Activated T-cell treated with anti-CD3 and anti-CD28 coated beads for 48 hours (primary cell): ENCODE measurements around the gene SACM1L.
A peak's percentile ranks its signal among the peaks of the same experiment; 100 is the strongest.
"Not testable (repeated sequence)": the region's sequence is repeated elsewhere in the genome, so short reads cannot be mapped to it uniquely, and the experiment has no call there.

Experiments
- DNase-seq: peaks from one replicate; pipeline ENCODE4 v3.0.0-alpha.2; 2020; ENCODE audit warnings: low read depth

SACM1L gene

GRCh38 chr3:45741742-45742460 is 52.7 kb downstream of the SACM1L start:
- no peak for DNase-seq

GRCh38 chr3:45742461-45743089 is 53.4 kb downstream of the SACM1L start:
- DNase-seq, result no peak

- DNase-seq, result no peak
Observed at GRCh38 chr3:45746165-45746776, 57.1 kb downstream of the SACM1L start.

- DNase-seq, result no peak
Observed at GRCh38 chr3:45746777-45747622, 57.8 kb downstream of the SACM1L start.

GRCh38 chr3:45748068-45748467 is 58.9 kb downstream of the SACM1L start:
- no peak for DNase-seq

- DNase-seq, result not testable (repeated sequence)
Observed at GRCh38 chr3:45749036-45749600, 59.9 kb downstream of the SACM1L start.

- no peak for DNase-seq
Observed at GRCh38 chr3:45749880-45750279, 60.7 kb downstream of the SACM1L start.

- DNase-seq, result no peak
Observed at GRCh38 chr3:45751537-45752242, 62.5 kb downstream of the SACM1L start.

GRCh38 chr3:45753095-45753494 is 63.9 kb downstream of the SACM1L start:
- no peak for DNase-seq

- no peak for DNase-seq
Observed at GRCh38 chr3:45754461-45754860, 65.3 kb downstream of the SACM1L start.

- DNase-seq, result no peak
Observed at GRCh38 chr3:45756055-45756454, 66.9 kb downstream of the SACM1L start.

GRCh38 chr3:45757141-45757540 is 67.9 kb downstream of the SACM1L start:
- DNase-seq, result not testable (repeated sequence)

GRCh38 chr3:45758871-45759270 is 69.7 kb downstream of the SACM1L start:
- DNase-seq, result no peak

GRCh38 chr3:45759851-45760250 is 70.7 kb downstream of the SACM1L start:
- DNase-seq, result no peak

- DNase-seq, result peak; percentile 17
Observed at GRCh38 chr3:45760878-45761711, 71.9 kb downstream of the SACM1L start.

- DNase-seq, result no peak
Observed at GRCh38 chr3:45761831-45762230, 72.6 kb downstream of the SACM1L start.

- DNase-seq, result no peak
Observed at GRCh38 chr3:45762647-45763302, 73.6 kb downstream of the SACM1L start.

- DNase-seq, result no peak
Observed at GRCh38 chr3:45763303-45763675, 74.1 kb downstream of the SACM1L start.

GRCh38 chr3:45765266-45765851 is 76.2 kb downstream of the SACM1L start:
- no peak for DNase-seq

- DNase-seq, result no peak
Observed at GRCh38 chr3:45765958-45766357, 76.8 kb downstream of the SACM1L start.
